Amygdala (tissue), 56 donors: ENCODE measurements around the gene DNAH9.
A peak's percentile ranks its signal among the peaks of the same experiment; 100 is the strongest.
"Not testable (repeated sequence)": the region's sequence is repeated elsewhere in the genome, so short reads cannot be mapped to it uniquely, and the experiment has no call there.

Experiments
- DNase-seq, 56 donors: peaks; one replicate each; lab custom pipeline; 2025; lab: John Stamatoyannopoulos, UW

Gene DNAH9

GRCh38 chr17:11949571-11949970, 351.3 kb downstream of the DNAH9 start:
- DNase-seq: not testable (repeated sequence)

DNA sequence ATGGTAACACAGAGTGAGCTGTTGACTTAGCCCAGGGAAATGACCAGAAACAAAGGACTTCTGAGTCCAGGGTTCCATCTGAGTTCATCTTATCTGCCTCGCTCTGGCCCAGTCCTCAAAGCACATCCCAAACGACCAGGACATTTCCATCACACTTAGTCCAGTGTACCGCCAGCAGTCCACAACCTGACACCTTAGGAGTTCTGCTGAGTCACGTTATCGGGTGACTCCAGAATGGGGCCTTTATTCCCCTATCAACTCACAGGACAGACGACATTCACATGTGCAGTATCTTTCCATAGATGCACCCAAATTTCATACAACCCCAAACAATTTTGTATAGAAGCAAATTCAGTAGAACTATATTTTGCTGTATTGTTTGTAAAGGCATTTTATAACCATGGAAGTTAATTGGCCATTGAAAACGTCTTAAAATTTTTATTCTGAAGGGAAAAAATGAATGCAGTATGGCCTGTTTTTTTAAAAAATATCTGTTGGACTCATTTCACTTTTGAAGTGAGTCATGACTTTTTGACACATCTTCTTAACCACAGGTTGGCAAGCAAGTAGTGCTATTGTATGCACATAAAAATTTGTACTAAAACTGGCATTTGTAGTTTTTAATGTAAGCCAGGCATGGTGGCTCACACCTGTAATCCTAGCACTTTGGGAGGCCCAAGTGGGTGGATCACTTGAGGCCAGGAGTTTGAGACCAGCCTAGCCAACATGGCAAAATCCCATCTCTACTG, 352.7 kb downstream of the DNAH9 start:
- DNase-seq: no peak

DNA sequence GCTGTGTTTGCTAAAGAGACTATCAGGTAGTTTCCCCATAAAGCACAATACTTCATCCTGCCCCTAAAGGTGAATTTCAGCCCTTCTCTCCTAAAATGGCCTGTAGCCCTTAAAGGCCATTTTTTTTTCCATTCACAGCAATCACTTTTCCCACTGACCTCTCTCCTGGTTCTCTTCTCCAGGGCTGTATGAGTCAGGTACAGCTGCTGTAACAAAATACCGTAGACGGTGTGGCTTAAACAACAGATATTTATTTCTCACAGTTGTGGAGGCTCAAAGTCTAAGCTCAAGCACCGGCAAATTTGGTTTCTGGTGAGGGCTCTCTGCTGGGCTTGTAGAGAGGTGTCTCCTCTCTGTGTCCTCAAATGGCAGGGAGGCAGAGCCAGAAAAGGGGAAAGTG, 354.3 kb downstream of the DNAH9 start:
- DNase-seq: no peak

DNA sequence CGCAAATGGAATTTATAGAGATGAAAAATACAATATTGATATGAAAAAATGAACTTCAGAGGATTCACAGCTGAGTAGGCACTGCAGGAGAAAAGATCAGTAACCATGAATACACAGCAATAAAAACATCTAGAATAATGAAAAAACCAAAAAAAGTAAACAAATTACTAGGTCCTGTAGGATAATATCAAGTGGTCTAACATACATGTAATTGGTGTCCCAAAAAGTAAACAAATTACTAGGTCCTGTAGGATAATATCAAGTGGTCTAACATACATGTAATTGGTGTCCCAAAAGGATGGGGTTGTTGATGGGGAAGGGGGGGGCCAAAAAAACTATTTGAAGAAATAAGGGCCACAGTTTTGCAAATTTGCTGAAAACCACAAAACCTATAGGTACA, 355.7 kb downstream of the DNAH9 start:
- no peak for DNase-seq

DNA sequence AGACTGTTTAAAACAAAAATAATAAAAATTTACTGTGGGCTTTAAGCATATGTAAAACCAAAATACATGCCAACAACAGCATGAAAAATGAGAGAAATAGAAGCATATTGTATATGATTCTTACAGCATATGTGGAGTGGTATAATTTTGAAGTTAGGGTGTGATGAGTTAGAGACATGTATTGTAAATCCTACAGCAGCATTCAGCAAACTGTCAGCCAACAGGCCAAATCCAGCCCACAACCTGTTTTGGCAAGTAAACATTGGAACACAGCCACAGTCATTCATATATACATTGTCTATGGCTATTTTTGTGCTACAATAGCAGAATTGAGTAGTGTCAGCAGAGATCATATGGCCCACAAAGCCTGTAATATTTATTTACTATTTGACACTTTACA, 356.7 kb downstream of the DNAH9 start:
- DNase-seq: no peak

DNA sequence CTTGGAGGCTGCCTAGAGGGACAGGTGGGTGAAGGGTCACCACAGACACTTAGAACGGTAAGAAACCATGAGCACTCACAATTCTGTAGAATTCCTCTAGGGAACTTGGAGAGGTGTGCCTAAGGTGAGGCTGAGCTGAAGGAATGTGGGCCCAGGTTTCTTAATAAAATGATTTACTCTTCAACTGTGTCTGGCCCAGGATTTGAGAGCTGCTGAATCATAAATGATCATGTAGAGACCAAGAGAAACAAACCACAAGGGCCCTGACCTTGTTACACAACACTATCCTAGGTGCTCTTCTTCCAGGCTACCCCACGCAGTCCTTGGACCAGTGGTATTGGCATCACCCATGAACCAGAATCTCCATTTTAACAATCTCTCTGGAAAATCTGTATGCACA, 371.3 kb downstream of the DNAH9 start:
- no peak for DNase-seq

GRCh38 chr17:11972741-11973140, 374.5 kb downstream of the DNAH9 start:
- not testable (repeated sequence) for DNase-seq

- no peak for DNase-seq
Measured at GRCh38 chr17:11979795-11980194, 381.5 kb downstream of the DNAH9 start.

DNA sequence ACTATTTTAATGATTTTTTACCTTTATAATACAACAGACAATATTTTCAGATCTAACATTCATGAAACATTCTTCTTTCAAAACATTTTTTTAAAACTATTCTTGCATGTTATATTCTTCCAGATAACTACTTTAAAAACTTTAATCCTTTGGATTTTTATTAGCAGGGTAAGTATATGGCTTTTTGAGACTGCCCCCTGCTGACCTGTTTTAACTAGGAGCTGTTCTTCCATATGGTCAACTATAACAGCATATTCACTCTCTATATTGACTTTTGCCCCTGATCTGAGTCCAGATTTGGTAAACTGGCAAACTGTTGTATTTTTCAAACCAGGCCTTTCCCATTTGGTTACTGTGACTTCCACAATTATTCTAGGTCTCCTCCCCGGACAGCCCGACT, 382.5 kb downstream of the DNAH9 start:
- DNase-seq: no peak

GRCh38 chr17:11981862-11982261, 383.6 kb downstream of the DNAH9 start:
- DNase-seq: no peak

DNA sequence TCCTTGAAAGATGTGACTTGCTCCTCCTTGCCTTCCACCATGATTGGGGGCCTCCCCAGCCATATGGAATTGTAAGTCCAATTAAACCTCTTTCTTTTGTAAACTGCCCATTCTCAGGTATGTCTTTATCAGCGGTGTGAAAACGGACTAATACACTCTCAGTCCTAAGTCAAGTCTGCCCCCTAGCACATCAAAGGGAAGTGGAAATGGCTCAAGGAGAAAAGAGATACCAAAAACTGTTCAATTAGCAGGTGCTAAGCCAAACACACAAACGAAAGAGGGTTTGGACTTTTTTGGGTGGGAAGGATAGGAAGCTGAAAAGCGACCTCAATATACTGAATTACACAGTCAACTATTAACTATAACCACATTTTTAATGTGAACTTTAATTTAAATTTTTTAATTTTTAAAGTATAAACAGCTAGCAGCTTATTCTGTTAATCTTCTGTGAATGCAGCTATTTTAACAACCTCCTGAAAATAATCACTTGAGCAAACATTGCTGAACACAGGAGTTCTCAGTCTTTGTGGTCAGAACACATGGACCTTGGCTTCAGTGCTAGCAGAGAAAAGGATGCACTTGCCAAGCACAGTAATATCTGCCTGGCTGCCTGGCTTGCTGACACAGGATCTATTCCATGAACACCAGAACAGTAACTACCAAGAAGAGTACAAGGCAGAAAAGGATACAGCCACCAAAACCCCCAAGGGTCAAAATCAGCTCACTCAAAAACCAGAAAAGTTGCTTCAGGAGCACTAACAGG, 388.1 kb downstream of the DNAH9 start:
- no peak for DNase-seq

- DNase-seq: peak in 2 of 56 donors; percentile 4 to 40
Measured at GRCh38 chr17:11986942-11987329, 388.7 kb downstream of the DNAH9 start.

GRCh38 chr17:11990363-11990983, 392.2 kb downstream of the DNAH9 start:
- no peak for DNase-seq

DNA sequence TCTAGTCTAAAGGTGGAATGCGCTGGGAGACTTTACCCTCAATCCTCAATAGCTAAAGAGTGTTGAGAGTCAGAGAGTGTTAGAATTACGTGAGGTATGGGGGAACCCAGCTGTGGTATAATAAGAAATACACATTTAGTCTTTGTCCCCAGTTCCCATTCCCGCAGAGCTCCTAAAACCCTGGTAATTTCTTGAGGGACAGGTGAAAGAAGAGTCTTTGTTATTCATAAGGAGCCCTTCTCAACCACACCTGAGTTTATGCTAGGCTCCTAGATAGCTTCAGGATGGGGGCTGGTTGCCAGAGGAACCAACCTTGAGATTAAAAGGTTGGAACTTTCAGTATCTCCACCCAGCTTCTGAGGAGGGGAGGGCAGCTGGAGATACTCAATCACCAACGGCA, 393.2 kb downstream of the DNAH9 start:
- no peak for DNase-seq

DNA sequence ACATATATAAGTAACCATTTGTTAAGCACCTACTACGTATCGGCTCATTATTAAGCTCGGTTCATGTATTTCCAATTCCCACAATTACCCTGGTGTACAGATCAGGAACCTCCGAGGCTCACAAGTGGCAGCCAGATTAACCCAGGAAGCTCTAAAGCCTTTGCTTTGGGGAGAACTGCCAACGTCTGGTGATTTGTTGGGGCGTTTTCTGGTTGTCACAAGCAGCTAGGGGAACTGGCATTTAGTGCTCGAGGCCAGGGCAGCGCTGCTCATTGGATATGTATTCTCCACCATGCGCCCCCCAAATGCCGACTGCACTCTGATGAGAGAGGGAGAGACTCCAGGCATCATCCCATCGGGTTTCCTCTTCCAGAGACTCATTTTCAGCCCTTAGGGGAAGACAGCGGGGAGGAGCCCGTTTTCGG, 398.5 kb downstream of the DNAH9 start:
- peak in 25 of 56 donors; percentile 6 to 74 (median 51) for DNase-seq

- DNase-seq: peak; percentile 59 to 97 (median 90)
Measured at GRCh38 chr17:11997147-11997971, 399.1 kb downstream of the DNAH9 start, which contains the start of gene ZNF18. TSS of gene ZNF18 (minus strand) at chr17:11997475. CDS start at chr17:11992829, 4,646 bp downstream.

DNA sequence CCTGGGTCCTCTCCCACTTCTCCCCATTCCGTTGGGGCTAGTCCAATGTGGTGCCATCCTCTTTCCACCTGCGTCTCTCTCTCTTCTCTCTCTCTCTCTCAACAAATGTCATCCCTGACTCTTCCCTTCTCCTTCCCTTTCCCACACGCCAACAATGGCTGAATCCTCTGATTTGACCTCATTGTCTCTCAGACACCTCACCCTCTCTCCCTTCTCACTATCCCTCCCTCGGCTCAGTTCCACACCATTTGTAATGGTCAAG, 399.6 kb downstream of the DNAH9 start:
- DNase-seq: peak in 1 of 56 donors; percentile 25

DNA sequence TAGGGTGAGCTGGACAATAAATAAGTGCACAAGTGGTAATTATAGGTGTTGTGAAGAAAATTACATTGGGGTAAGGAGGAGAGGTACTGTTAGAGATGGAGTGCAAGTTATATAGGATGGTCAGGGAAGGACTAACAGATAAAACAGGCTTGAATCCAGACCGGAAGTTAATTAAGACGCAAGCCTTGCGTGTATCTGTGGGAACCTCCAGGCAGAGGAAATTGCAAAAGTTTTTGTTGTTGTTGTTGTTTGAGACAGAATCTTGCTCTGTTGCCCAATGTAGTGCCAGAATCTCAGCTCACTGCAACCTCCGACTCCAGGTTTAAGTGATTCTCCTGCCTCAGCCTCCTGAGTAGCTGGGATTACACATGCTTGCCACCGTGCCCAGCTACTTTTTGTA, 401.4 kb downstream of the DNAH9 start:
- no peak for DNase-seq

DNA sequence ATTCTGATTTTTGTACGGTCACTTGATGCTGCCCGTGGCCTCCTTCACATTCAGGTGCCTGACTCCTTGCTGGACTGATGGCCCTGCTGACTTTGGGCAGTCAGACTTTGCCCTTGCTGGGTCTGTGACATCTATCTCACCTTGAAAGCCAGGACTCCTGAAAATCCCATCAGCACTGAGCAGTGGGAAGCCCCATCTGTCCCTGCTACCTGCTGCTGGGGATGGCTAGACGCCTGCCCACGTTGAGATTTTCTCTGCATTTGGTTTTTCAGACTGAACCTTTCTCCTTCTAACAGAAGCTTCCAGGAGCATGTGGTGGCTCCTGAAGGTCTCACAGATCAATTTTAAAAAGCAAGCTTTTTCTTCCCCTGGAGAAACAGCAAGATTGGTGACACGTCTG, 409.2 kb downstream of the DNAH9 start:
- DNase-seq: no peak
